Stimulated activated CD4-positive, alpha-beta T cell treated with anti-CD3 and anti-CD28 coated beads, TNF-alpha, amount 100 ng/mL, for 4 hours (primary cell): ENCODE data around the gene TFAP2D.

Experiments used
- DNase-seq, 3 experiments: peaks; one replicate each; pipeline ENCODE4 v3.0.0-alpha.2; 2020; ENCODE audit warnings: low read depth in 3 of 3

TFAP2D gene

GRCh38 chr6:50720623-50721022, 7.3 kb downstream of the TFAP2D start:
- DNase-seq = no peak

- DNase-seq = no peak
These were observed 8.7 kb downstream of the TFAP2D start for GRCh38 chr6:50721978-50722377.

- no peak for DNase-seq
These were observed 9.7 kb downstream of the TFAP2D start for GRCh38 chr6:50722829-50723554.

- DNase-seq = no peak
These were observed 11.2 kb downstream of the TFAP2D start for GRCh38 chr6:50724381-50725124.

- DNase-seq = no peak
These were observed 21.2 kb downstream of the TFAP2D start for GRCh38 chr6:50734488-50734887.

GRCh38 chr6:50742161-50742560, 28.8 kb downstream of the TFAP2D start:
- DNase-seq = no peak

- no peak for DNase-seq
These were observed 31.6 kb downstream of the TFAP2D start for GRCh38 chr6:50744976-50745375.

GRCh38 chr6:50762798-50763197, 49.5 kb downstream of the TFAP2D start:
- no peak for DNase-seq

- no peak for DNase-seq
These were observed 65.4 kb downstream of the TFAP2D start for GRCh38 chr6:50778696-50779095.

- no peak for DNase-seq
These were observed 67.1 kb downstream of the TFAP2D start for GRCh38 chr6:50780382-50780781.

GRCh38 chr6:50785921-50786320, 72.6 kb downstream of the TFAP2D start:
- no peak for DNase-seq

- no peak for DNase-seq
These were observed 78.7 kb downstream of the TFAP2D start for GRCh38 chr6:50791900-50792508.

GRCh38 chr6:50792771-50793170, 79.4 kb downstream of the TFAP2D start:
- DNase-seq = no peak

GRCh38 chr6:50795574-50795973, 82.2 kb downstream of the TFAP2D start:
- DNase-seq = no peak

- no peak for DNase-seq
These were observed 91.0 kb downstream of the TFAP2D start for GRCh38 chr6:50804283-50804682.

GRCh38 chr6:50807035-50807434, 93.7 kb downstream of the TFAP2D start:
- no peak for DNase-seq

GRCh38 chr6:50815436-50816114, 102.2 kb downstream of the TFAP2D start:
- no peak for DNase-seq

GRCh38 chr6:50816115-50816675, 102.9 kb downstream of the TFAP2D start:
- DNase-seq = peak; percentile 3 to 26 (median 6)

- DNase-seq = no peak
These were observed 103.8 kb downstream of the TFAP2D start for GRCh38 chr6:50816947-50817645.

GRCh38 chr6:50817646-50817950, 104.3 kb downstream of the TFAP2D start:
- DNase-seq = no peak

GRCh38 chr6:50818020-50818419, 104.7 kb downstream of the TFAP2D start:
- DNase-seq = no peak

- DNase-seq = no peak
These were observed 105.3 kb downstream of the TFAP2D start, which contains the start of gene TFAP2B for GRCh38 chr6:50818673-50819072. TFAP2B (plus strand) TSS chr6:50818871; CDS start chr6:50818892, 21 bp downstream.
